ENCODE data around the gene PNLDC1.

- TF ChIP-seq, protein P1, sequence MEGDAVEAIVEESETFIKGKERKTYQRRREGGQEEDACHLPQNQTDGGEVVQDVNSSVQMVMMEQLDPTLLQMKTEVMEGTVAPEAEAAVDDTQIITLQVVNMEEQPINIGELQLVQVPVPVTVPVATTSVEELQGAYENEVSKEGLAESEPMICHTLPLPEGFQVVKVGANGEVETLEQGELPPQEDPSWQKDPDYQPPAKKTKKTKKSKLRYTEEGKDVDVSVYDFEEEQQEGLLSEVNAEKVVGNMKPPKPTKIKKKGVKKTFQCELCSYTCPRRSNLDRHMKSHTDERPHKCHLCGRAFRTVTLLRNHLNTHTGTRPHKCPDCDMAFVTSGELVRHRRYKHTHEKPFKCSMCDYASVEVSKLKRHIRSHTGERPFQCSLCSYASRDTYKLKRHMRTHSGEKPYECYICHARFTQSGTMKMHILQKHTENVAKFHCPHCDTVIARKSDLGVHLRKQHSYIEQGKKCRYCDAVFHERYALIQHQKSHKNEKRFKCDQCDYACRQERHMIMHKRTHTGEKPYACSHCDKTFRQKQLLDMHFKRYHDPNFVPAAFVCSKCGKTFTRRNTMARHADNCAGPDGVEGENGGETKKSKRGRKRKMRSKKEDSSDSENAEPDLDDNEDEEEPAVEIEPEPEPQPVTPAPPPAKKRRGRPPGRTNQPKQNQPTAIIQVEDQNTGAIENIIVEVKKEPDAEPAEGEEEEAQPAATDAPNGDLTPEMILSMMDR (conservative IDR thresholded peaks at IDR 0.05), result no peak
- no peak for TF ChIP-seq EZH2 (IDR thresholded peaks at IDR 0.05; ENCODE audit: low read depth)
Observed at GRCh38 chr6:159828074-159828473, 28.0 kb downstream of the PNLDC1 start.

Measured in PC-9 (cell line).